ENCODE data around the gene MAPKAPK3.

MAPKAPK3 gene

GRCh38 chr3:50612234-50612882 is 4.6 kb upstream of the MAPKAPK3 start:
- TF ChIP-seq CTCF (IDR thresholded peaks at IDR 0.05; ENCODE audit: insufficient read depth, low read length, missing control alignments) = no peak
- ChIA-PET CTCF (interaction anchor here (0.8 to 14.8 kb wide), 19 partner anchors 10 to 777 kb away, joined by 3 to 819 read pairs (median 45); partner anchors contain the start of genes C3orf18, CYB561D2, HEMK1 and NPRL2), POLR2A (interaction anchor here (0.7 to 2.8 kb wide), 5 partner anchors 11 to 773 kb away, joined by 3 to 19 read pairs (median 4); partner anchors contain the start of genes HEMK1 and MANF)
- DNase-seq (ENCODE audit: low read depth, low spot score) = no peak
- H3K4me3 ChIP-seq (ENCODE audit: low read depth, low read length) = peak overlapping the region; percentile 70

GRCh38 chr3:50612970-50613846 is 3.7 kb upstream of the MAPKAPK3 start:
- POLR2A ChIA-PET = no interaction called here
- DNase-seq (ENCODE audit: low read depth, low spot score) = no peak
- H3K4me3 ChIP-seq (ENCODE audit: low read depth, low read length) = no peak overlapping the region
- no peak for TF ChIP-seq CTCF (IDR thresholded peaks at IDR 0.05; ENCODE audit: insufficient read depth, low read length, missing control alignments)
- CTCF ChIA-PET = interaction anchor here (0.7 to 14.8 kb wide), 28 partner anchors 9 to 1056 kb away, joined by 3 to 819 read pairs (median 12); partner anchors contain the start of genes C3orf18, CYB561D2, HEMK1 and MANF

GRCh38 chr3:50615190-50615589 is 1.8 kb upstream of the MAPKAPK3 start:
- ChIA-PET POLR2A (no interaction called here), CTCF (interaction anchor here (0.9 to 14.8 kb wide), 37 partner anchors 9 to 1067 kb away, joined by 3 to 819 read pairs (median 11); partner anchors contain the start of genes C3orf18, CYB561D2, DCAF1 and HEMK1)
- no peak for TF ChIP-seq CTCF (IDR thresholded peaks at IDR 0.05; ENCODE audit: insufficient read depth, low read length, missing control alignments)
- no peak for DNase-seq (ENCODE audit: low read depth, low spot score)
- H3K4me3 ChIP-seq (ENCODE audit: low read depth, low read length) = no peak overlapping the region

GRCh38 chr3:50616003-50616769 is 765 bp upstream of the MAPKAPK3 start:
- ChIA-PET POLR2A (interaction anchor here (0.5 to 1.4 kb wide), 4 partner anchors 45 to 769 kb away, joined by 3 to 4 read pairs (median 3); partner anchors contain the start of genes CYB561D2, HEMK1, MANF and NPRL2), CTCF (interaction anchor here (0.7 to 14.8 kb wide), 52 partner anchors 8 to 1066 kb away, joined by 3 to 819 read pairs (median 4); partner anchors contain the start of genes C3orf18, CYB561D2, DCAF1 and HEMK1)
- peak overlapping the region; percentile 81 for H3K4me3 ChIP-seq (ENCODE audit: low read depth, low read length)
- no peak for DNase-seq (ENCODE audit: low read depth, low spot score)
- TF ChIP-seq CTCF (IDR thresholded peaks at IDR 0.05; ENCODE audit: insufficient read depth, low read length, missing control alignments) = peak; percentile 98

GRCh38 chr3:50616770-50617095 is 218 bp upstream of the MAPKAPK3 start:
- peak overlapping the region; percentile 81 for H3K4me3 ChIP-seq (ENCODE audit: low read depth, low read length)
- TF ChIP-seq CTCF (IDR thresholded peaks at IDR 0.05; ENCODE audit: insufficient read depth, low read length, missing control alignments) = no peak
- POLR2A ChIA-PET = interaction anchor here (1.2 to 1.4 kb wide), 2 partner anchors 45 to 768 kb away, joined by 3 to 4 read pairs; partner anchors contain the start of gene MANF
- CTCF ChIA-PET = interaction anchor here (0.7 to 14.8 kb wide), 39 partner anchors 9 to 1065 kb away, joined by 3 to 819 read pairs (median 10); partner anchors contain the start of genes C3orf18, CYB561D2, DCAF1 and HEMK1
- DNase-seq (ENCODE audit: low read depth, low spot score) = no peak
